RWPE2 (cell line): ENCODE measurements around the gene MRPL40.

ENCODE experiments used
- ATAC-seq: fragments of 200-7000 bp; cut with Tn5 transposase; 3 replicates; pipeline ENCODE4 v1.9.1; 2021; ENCODE audit warnings: low read depth
- DNase-seq: peaks from one replicate; pipeline ENCODE4 v3.0.0-alpha.2; 2020; ENCODE audit warnings: low spot score
- H3K27ac ChIP-seq: fragments of 450-650 bp; 2 replicates; pipeline ENCODE4 v1.5.1; 2017; ENCODE audit warnings: mild to moderate bottlenecking; ENCODE audit not compliant: poor library complexity, severe bottlenecking
- H3K27me3 ChIP-seq: fragments of 250-450 bp; sonication (Bioruptor Pico); 2 replicates; pipeline ENCODE4 v1.5.1; 2021; ENCODE audit warnings: mild to moderate bottlenecking, moderate library complexity; ENCODE audit not compliant: insufficient read depth, poor library complexity, severe bottlenecking
- H3K36me3 ChIP-seq: fragments of 250-450 bp; sonication (Bioruptor Pico); 2 replicates; pipeline ENCODE4 v1.5.1; 2020; ENCODE audit warnings: low read depth, mild to moderate bottlenecking, moderate library complexity
- H3K4me1 ChIP-seq: fragments of 250-450 bp; sonication (Bioruptor Pico); 2 replicates; pipeline ENCODE4 v1.5.1; 2021; ENCODE audit warnings: mild to moderate bottlenecking, moderate library complexity; ENCODE audit not compliant: insufficient read depth, poor library complexity, severe bottlenecking
- H3K4me3 ChIP-seq: fragments of 250-450 bp; sonication (Bioruptor Pico); 2 replicates; pipeline ENCODE4 v1.5.1; 2021; ENCODE audit warnings: mild to moderate bottlenecking, moderate library complexity; ENCODE audit not compliant: severe bottlenecking
- H3K9me3 ChIP-seq: fragments of 250-450 bp; sonication (Bioruptor Pico); 2 replicates; pipeline ENCODE4 v1.5.1; 2021; ENCODE audit warnings: mild to moderate bottlenecking, moderate library complexity; ENCODE audit not compliant: severe bottlenecking
- TF ChIP-seq, protein P1 (sequence below): fragments of 450-650 bp; IDR thresholded peaks from one replicate; pipeline ENCODE4 v1.5.1; 2017; ENCODE audit warnings: mild to moderate bottlenecking, moderate library complexity; ENCODE audit not compliant: poor library complexity, severe bottlenecking

MRPL40 gene

DNA sequence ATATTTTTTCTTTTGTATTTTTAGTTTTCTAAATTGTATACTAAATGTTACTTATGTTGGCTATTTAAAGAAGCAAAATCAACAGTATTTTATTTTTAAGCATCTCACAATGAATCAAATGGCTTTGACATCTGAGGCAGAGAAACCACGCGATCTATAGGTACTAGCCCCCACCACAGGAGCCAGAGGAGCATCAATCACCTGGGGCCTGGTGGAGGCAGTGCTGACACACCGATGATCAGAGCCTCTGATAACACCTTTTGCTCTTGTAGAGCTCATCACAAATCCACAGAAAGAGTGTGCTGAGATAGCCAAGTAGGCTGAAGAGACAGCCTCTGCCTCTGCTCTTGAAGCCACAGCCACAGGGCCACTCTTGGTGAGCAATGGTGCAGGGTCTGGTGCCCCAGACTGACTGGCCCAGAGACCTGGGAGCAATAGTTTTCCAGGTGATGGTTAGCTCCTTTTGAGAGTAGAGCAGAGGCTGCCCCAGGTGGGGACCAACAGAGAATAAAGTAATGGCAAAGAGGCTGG is 26.0 kb upstream of the MRPL40 start:
- no peaks in the 10 kb centered on the region for H3K27me3 ChIP-seq
- H3K4me1 ChIP-seq, result no peaks in the 10 kb centered on the region
- H3K36me3 ChIP-seq, result peaks cover 76% of the 10 kb centered on the region
- no peaks in the 10 kb centered on the region for H3K9me3 ChIP-seq
- ATAC-seq (no peak), DNase-seq (no peak)
- H3K4me3 ChIP-seq, result no peak overlapping the region
- TF ChIP-seq, protein P1, sequence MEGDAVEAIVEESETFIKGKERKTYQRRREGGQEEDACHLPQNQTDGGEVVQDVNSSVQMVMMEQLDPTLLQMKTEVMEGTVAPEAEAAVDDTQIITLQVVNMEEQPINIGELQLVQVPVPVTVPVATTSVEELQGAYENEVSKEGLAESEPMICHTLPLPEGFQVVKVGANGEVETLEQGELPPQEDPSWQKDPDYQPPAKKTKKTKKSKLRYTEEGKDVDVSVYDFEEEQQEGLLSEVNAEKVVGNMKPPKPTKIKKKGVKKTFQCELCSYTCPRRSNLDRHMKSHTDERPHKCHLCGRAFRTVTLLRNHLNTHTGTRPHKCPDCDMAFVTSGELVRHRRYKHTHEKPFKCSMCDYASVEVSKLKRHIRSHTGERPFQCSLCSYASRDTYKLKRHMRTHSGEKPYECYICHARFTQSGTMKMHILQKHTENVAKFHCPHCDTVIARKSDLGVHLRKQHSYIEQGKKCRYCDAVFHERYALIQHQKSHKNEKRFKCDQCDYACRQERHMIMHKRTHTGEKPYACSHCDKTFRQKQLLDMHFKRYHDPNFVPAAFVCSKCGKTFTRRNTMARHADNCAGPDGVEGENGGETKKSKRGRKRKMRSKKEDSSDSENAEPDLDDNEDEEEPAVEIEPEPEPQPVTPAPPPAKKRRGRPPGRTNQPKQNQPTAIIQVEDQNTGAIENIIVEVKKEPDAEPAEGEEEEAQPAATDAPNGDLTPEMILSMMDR, result no peak
- no peak overlapping the region for H3K27ac ChIP-seq

DNA sequence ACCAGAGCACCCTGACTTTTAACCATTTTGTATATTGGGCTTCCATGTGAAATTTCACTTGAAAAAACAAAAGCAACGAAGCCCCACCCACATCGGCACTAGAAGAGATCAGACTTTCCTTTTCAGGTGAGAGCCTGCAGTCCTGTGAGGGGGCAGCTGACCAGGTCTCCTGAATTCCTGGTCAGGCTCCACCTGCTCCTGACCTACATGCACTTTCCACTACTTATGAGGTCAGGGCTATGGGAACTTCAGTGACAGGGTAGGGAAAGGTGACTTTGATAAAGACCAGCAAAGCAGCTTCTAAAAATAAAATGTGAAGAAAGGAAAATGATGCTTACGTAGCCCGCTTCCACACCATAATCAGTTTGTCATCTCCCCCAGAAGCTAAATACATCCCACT is 25.5 kb upstream of the MRPL40 start:
- Histone ChIP-seq H3K27ac (no peak overlapping the region), H3K36me3 (peaks cover 74% of the 10 kb centered on the region), H3K27me3 (no peaks in the 10 kb centered on the region), H3K9me3 (no peaks in the 10 kb centered on the region), H3K4me1 (no peaks in the 10 kb centered on the region), H3K4me3 (no peak overlapping the region)
- TF ChIP-seq, protein P1, result no peak
- ATAC-seq (no peak), DNase-seq (no peak)

DNA sequence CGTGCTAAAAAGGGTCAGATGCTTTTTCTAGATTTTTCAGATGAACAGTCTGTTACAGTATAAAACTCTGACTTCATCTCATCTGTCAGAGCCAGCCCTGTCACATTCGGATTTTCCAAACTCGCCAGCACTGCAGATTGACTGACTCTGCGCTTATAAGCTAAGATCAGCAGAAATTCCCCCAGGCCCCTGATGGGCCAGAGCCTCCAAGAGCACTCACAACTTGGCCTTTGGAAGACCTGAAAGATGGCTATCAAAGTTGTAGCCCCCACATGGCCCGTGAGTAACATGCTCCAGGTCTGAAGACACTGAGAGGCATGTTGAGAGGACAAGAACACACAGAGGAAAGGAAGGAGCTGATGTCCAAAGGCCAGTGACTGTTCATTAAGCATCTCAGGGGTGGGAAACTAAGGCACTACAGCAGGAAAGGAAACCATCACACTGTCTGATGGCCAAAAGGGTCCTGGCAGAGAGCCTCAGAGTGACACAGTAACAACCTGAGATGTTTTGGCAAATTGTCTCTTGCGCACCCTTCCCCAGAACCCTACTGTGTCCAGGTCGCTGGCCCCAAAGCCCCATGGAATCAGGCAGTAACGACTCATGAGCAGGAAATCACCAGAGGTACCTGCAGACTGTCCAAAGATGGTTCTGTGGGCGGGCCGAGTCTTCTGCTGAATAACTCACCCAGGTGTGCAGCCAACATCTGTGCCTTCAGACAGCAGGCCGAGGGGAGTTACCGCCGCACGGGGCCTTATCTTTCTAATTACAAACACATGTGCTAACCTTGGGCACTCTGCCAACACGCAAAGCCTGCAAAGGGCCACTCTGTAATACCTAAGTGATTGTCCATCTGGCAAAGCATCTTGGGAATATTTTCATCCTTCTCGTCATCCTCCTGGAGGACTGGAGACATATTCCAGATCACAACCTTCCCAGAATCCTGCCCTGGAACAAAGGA is 24.4 kb upstream of the MRPL40 start:
- no peaks in the 10 kb centered on the region for H3K4me1 ChIP-seq
- no peak overlapping the region for H3K4me3 ChIP-seq
- H3K36me3 ChIP-seq, result peaks cover 74% of the 10 kb centered on the region
- TF ChIP-seq, protein P1, result no peak
- no peaks in the 10 kb centered on the region for H3K27me3 ChIP-seq
- no peak overlapping the region for H3K27ac ChIP-seq
- DNase-seq (no peak), ATAC-seq (no peak)
- H3K9me3 ChIP-seq, result no peaks in the 10 kb centered on the region

DNA sequence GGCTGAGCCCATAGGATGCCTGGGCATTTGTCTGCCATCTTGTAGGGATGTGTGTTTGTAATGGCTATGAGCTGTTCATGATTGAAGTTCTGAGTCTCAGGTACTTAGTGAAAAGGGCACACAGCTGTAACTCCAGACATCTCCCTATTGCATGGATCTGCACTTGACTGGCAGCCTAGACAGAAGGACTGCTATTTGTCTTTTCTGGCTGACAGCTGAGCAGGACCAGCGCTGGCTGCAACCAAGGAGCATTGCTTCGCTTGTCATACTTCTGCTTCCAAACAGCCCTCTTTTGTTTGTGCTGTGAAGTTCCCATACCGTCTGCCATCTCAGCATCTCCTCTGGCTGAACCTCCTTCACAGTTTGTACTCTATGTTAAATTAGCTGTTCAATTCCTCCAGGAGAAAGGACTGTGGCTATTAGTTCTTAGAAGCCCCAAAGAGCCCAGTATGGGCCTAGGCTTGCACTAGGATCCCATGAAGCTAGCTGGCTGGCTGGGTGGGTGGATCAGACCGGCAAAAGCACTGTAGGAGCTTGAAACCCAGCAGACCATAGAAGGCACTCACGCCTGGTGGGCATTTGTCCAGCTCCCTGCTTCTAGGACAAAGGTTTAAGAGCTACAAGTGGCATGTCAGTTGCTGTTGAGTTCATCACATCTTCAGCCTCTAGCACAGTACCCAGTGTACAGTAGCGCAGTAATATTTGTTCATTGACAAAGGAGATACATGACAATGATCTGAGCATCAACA is 21.2 kb upstream of the MRPL40 start:
- TF ChIP-seq, protein P1, result no peak
- H3K9me3 ChIP-seq, result no peaks in the 10 kb centered on the region
- no peaks in the 10 kb centered on the region for H3K27me3 ChIP-seq
- no peaks in the 10 kb centered on the region for H3K4me1 ChIP-seq
- H3K36me3 ChIP-seq, result peaks cover 48% of the 10 kb centered on the region
- no peak overlapping the region for H3K4me3 ChIP-seq
- ATAC-seq, result no peak
- H3K27ac ChIP-seq, result no peak overlapping the region
- DNase-seq, result no peak
